HS-5 (cell line): ENCODE data around the gene PDE6H.

Experiments used
- DNase-seq: peaks from one replicate; pipeline ENCODE4 v3.0.0-alpha.2; 2012; ENCODE audit warnings: low read depth

The PDE6H gene

DNA sequence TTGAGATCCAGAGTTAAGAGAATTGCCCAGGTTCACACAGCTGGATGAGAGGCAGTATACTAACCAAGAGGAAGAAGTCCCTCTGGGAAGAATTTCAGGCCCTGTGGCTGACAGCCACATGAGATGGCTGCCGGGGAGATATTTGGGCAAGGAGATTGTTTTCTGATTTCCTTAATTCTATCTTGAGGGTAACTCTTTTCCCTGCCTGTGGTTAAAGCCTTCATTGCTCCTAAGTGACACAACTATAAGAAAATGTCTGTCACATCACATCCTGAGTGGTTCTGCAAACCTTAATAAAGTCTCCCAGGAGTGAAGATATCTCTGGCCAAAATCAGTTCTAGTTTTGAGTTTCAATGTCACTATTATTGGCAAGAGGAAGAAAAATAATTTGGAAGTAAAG lies 21.0 kb upstream of the PDE6H start:
- no peak for DNase-seq

- DNase-seq = peak; percentile 61
Measured at GRCh38 chr12:14952299-14952921, 20.4 kb upstream of the PDE6H start.

GRCh38 chr12:14953752-14954151 lies 19.1 kb upstream of the PDE6H start:
- DNase-seq = no peak

GRCh38 chr12:14954269-14954668 lies 18.6 kb upstream of the PDE6H start:
- no peak for DNase-seq

- no peak for DNase-seq
Measured at GRCh38 chr12:14956024-14956891, 16.6 kb upstream of the PDE6H start.

- DNase-seq = no peak
Measured at GRCh38 chr12:14956905-14957304, 15.9 kb upstream of the PDE6H start.

DNA sequence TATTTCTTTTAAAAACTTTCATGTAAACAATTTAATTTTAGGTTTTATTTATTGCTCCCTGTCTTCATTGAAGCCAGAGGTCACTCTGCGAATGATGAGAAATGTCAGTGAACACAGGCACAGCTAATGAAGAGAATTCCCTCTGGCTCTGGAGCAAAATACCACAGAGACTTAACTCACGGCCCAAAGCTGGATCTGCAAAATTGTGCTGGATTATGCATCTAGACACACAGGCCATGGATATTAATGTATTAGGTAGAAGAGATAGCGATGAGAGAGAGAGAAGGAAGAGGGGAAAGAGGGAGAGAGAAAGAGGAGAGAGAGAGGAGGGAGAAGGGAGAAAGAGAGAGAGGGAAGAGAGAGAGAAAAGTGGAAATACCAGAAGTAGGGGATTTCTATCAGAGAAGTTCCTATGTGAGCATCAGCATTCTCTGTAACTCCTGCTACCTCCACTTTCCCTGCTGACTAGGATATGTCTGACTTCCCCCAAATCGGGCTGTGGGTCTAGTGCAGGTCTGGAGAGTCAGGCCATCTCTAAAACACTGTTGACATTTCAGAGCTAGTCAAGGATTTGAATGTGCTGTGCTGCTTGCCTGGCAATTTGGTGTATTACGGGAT lies 15.2 kb upstream of the PDE6H start:
- no peak for DNase-seq

- DNase-seq = no peak
Measured at GRCh38 chr12:14958361-14959125, 14.3 kb upstream of the PDE6H start.

DNA sequence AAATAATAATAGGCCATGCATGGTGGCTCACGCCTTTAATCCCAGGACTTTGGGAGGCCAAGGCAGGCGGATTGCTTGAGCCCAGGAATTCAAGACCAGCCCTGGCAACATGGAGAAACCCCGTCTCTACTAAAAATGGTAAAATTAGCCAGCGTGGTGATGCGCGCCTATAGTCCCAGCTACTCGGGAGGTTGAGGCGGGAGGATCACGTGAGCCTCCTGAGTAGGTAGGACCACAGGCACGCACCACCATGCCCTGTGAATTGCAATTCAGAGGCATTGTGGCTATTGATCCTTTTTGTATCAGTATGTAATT lies 13.8 kb upstream of the PDE6H start:
- DNase-seq = no peak

DNA sequence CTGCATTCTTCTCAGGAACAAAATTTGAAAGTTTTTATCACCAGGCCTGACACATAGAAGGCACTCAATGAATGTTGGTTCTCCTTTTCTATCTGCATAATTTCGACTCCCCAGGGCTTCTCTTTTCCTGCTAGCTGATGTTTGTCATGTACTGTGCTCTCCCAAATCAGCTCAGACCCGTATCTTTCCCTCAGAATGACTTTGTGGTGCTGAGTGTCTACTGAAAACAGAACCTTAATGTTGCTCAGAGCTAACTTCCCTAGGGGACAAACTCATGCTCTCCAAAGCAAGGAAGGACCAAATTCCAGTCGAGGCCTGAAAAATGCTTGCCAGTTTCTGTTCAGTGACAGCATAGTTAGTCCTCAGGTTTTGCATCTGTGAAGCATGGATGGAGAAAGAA lies 13.4 kb upstream of the PDE6H start:
- DNase-seq = no peak

GRCh38 chr12:14959916-14960496 lies 12.8 kb upstream of the PDE6H start:
- DNase-seq = no peak

DNA sequence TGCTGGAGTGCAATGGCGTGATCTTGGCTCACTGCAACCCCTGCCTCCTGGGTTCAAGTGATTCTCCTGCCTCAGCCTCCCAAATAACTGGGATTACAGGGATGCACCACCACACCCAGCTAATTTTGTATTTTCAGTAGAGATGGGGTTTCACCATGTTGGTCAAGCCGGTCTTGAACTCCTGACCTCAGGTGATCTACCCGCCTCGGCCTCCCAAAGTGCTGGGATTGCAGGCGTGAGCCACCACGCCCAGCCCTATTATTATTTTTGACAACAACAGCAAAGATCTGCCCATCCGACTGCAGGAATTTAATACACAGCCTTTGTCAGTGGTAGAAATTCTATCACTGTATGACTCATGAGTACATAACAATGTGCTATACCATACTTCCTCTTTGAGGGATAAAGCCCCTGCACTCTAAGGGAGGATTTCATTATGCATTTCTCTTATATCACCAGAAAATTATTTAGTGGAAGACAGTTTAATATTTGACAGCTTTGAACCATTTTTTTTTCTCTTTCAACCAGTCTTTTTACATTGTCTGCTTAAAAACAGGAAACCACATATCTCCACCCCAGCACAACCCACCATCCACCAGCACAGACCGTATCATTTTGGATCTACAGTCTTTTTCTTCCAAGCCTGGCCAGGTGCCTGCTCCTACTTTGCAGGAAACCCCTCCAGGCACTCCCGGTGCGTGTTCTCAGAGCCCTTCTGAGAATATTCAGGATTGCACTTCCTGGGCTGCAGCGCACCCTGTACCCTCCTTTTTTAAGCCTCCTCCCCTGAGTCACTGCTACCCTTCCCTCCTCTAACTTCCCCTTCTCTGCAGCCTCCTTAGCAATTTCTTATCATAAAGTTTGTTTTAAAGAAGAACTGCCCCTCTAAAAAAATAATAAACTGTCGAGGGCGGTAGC lies 12.0 kb upstream of the PDE6H start:
- peak; percentile 32 for DNase-seq

GRCh38 chr12:14961466-14962152 lies 11.2 kb upstream of the PDE6H start, which contains the start of gene ARHGDIB:
TSS of gene ARHGDIB (minus strand) at chr12:14961601. CDS start at chr12:14950712, 10,889 bp downstream.
- no peak for DNase-seq

DNA sequence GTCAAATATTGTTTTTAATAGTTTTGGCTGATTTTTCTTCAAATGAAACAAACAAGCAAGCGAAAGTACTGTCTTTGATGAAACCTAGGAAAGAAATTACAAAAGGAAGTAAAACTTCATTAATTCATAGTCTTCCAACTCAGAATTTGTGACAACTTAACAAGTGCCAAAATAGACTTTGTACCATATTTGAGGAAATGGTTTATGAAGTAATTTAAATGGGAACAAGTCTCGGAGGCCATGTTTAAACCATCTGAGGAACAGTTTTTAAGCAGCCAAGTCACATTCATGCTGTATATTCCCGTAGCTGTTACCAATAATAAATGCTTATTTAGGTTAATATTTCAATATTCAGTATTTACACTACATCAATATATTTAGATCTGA lies 10.7 kb upstream of the PDE6H start:
- DNase-seq = no peak

DNA sequence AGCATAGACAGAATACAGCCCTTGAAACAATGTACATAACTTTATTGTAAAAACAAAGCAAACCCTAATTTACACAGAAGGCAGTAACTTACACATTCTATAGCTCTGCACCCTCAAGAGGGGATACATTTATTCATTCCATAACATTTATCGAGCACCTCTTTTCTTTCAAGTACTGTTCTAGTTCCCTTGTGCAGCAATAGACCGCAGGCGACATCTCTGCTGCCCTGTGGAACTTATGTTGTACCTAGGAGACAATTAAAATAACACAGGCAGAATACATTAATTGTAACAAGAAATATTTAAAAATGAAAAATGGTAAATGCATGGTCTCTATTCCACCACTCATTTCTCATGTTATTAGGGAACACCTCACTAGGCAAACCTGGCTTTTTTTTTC lies 10.0 kb upstream of the PDE6H start:
- DNase-seq = no peak

- DNase-seq = no peak
Measured at GRCh38 chr12:14963520-14963919, 9.3 kb upstream of the PDE6H start.

DNA sequence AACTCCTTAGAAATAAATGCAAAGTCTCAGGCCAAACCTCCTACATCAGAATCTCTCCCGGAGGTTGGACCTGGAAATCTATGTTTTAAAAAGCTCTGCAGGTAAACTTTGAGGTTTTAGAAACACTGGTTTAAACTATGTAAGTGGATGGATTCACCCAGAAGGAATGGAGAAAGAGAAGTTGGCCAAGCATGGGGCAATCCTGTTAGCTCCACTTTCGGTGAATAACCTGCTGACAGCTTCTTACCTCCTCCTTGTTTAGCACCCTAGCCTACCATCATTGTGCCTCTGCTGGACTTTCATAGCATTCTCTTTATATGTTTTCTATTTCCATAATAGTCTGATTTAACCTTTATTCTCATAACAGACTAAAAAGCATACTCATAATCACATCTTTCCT lies 8.4 kb upstream of the PDE6H start:
- DNase-seq = no peak

DNA sequence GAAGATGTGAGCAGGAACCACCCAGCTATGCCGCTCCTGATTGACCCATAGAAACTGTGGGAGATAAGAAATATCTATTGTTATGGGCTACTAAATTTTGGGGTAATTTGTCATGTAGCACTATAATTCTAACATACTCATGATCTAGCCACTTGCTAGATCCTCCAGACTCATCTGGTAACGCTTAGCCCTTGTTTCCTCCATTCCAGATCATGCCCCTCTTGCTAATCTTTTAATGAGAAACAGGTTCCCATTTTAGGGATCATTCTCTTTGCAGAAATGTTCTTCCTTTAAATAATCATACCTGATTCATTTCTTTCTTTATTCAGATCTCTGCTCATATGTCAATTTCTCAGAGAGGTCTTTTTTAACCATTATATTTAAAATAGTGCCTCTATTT lies 7.6 kb upstream of the PDE6H start:
- no peak for DNase-seq

DNA sequence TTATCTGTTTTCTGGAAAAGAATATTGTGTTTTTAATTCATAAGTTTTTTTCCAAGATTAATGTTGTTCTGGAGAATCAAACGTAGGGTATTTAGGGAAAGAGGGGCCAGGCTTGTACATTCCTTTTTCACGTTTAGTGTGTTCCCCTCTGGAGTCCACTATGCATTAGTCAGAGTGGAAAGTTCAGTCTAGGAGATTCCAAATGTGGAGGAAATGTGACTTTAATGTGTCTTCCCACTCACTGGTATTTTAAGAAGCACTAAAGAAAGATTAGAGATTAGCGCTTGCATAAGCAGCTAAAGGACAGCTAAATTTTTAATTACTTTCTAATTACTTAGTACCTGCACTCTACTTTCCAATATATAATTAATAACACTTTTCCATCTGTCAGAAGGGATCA lies 4.4 kb upstream of the PDE6H start:
- DNase-seq = no peak

DNA sequence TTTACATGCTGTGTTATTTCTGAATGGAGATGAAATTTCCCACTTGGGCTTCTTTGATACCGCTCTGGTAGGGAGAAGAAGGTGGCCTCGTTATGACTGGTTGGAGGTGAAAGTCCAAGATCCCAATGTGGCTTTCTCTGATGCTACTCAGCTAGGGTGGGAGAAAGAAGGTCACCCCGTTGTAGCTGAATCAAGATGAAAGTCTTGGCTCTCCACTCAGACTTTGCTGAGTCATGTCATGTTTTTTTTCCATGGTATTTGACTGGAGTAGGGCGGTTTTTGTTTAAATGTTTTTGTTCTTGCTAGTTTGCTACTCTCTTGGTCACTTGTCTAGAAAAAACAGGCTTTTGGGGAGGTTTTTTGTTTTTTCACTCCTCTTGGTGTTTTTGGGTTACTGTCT lies 2.4 kb upstream of the PDE6H start:
- no peak for DNase-seq

DNA sequence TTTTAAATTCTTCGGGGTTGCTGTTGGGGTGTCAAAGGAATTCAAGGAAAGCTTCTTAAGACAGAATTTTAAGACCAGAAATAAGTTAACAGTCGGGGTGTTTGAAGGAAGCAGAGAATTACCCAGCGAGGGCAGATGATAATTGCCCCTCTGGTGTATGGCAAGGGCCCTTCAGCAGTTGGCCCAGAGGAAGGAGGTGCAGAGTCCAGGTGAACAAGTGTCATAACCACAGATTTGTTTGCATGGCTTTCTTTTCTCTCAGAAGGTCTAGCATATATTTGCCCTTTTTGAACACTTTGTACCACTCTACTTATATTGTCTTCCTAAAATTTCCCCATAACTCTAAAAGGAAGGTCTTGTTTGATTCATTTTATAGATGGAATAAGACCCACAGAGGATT lies 1.8 kb downstream of the PDE6H start:
- DNase-seq = no peak
